ENCODE measurements around the gene HIVEP2. TPM values are rescaled to one million over a fixed set of nuclear protein-coding genes. Genes with fewer than 3 reads are reported as not detected.

Gene HIVEP2
- total and polyA plus RNA-seq, 4 experiments from 2014 or later, result 5.0 to 92.7 (median 56.7) TPM

- Mint-ChIP-seq H3K27me3 (no peaks in the 10 kb centered on the region), H3K27ac (no peak overlapping the region), H3K4me1 (peaks cover 9 to 13% (median 10%) of the 10 kb centered on the region in 4 donors), H3K4me3 (no peak overlapping the region), H3K9me3 (no peaks in the 10 kb centered on the region), H3K36me3 (peaks cover 0 to 2% of the 10 kb centered on the region in 2 donors)
- no peak overlapping the region for H3K4me3 ChIP-seq (ENCODE audit: low read length in 2 of 2)
- ChIA-PET POLR2A (ENCODE audit: partially characterized antibody) (no interaction called here), CTCF (ENCODE audit: partially characterized antibody) (interaction anchor here (1.0 to 2.8 kb wide), 2 partner anchors 71 to 262 kb away, joined by 4 to 12 read pairs; no protein-coding TSS in a partner anchor)
- no peak overlapping the region for H3K27ac ChIP-seq (ENCODE audit: low read depth, low read length)
- H3K36me3 ChIP-seq (ENCODE audit: insufficient read depth, low read length), result no peaks in the 10 kb centered on the region
- intact Hi-C loops (cut with micrococcal nuclease), result loop anchor here (5.0 kb wide), 1 partner anchor 1057 kb away; no protein-coding TSS in a partner anchor
- no peak for DNase-seq
- H3K4me1 ChIP-seq (ENCODE audit: insufficient read depth, low read length), result no peaks in the 10 kb centered on the region
- H3K9me3 ChIP-seq (ENCODE audit: control insufficient read depth in 1 of 2, low read length in 2 of 2), result no peaks in the 10 kb centered on the region
- no peaks in the 10 kb centered on the region for H3K27me3 ChIP-seq (ENCODE audit: insufficient read depth, low read length)
Measured at GRCh38 chr6:142954844-142955243, 9.9 kb upstream of the HIVEP2 start.

- H3K27ac ChIP-seq (ENCODE audit: low read depth, low read length), result no peak overlapping the region
- peaks cover 0 to 2% of the 10 kb centered on the region in 2 donors for H3K36me3 Mint-ChIP-seq
- no peak overlapping the region for H3K4me3 ChIP-seq (ENCODE audit: low read length in 2 of 2)
- H3K27me3 Mint-ChIP-seq, result no peaks in the 10 kb centered on the region
- no peaks in the 10 kb centered on the region for H3K9me3 Mint-ChIP-seq
- H3K4me3 Mint-ChIP-seq, result no peak overlapping the region
- H3K27ac Mint-ChIP-seq, result peak overlapping the region in 6 of 7 donors; percentile 17 to 86 (median 38)
- intact Hi-C loops (cut with micrococcal nuclease), result loop anchor here (1.0 to 5.0 kb wide), 4 partner anchors 207 to 1059 kb away; no protein-coding TSS in a partner anchor
- H3K27me3 ChIP-seq (ENCODE audit: insufficient read depth, low read length), result no peaks in the 10 kb centered on the region
- H3K4me1 Mint-ChIP-seq, result peaks cover 9 to 13% (median 10%) of the 10 kb centered on the region in 4 donors
- H3K4me1 ChIP-seq (ENCODE audit: insufficient read depth, low read length), result no peaks in the 10 kb centered on the region
- DNase-seq, result peak in 3 of 5 donors; percentile 31 to 39 (median 32)
- ChIA-PET CTCF (ENCODE audit: partially characterized antibody) (interaction anchor here (1.2 to 3.0 kb wide), 5 partner anchors 65 to 261 kb away, joined by 3 to 26 read pairs (median 10); no protein-coding TSS in a partner anchor), POLR2A (ENCODE audit: partially characterized antibody) (interaction anchor here (1.7 kb wide), 1 partner anchor 27 kb away, joined by 6 read pairs; no protein-coding TSS in a partner anchor)
- H3K9me3 ChIP-seq (ENCODE audit: control insufficient read depth in 1 of 2, low read length in 2 of 2), result no peaks in the 10 kb centered on the region
- H3K36me3 ChIP-seq (ENCODE audit: insufficient read depth, low read length), result no peaks in the 10 kb centered on the region
Measured at GRCh38 chr6:142953373-142954273, 8.6 kb upstream of the HIVEP2 start.

GRCh38 chr6:142952614-142953013, 7.6 kb upstream of the HIVEP2 start:
- intact Hi-C loops (cut with micrococcal nuclease), result loop anchor here (1.0 to 5.0 kb wide), 4 partner anchors 206 to 1060 kb away; no protein-coding TSS in a partner anchor
- peak overlapping the region; percentile 3 to 86 (median 57) for H3K27ac Mint-ChIP-seq
- CTCF ChIA-PET (ENCODE audit: partially characterized antibody), result interaction anchor here (0.8 to 3.0 kb wide), 11 partner anchors 10 to 478 kb away, joined by 3 to 26 read pairs (median 4); no protein-coding TSS in a partner anchor

GRCh38 chr6:142950291-142950690, 5.3 kb upstream of the HIVEP2 start:
- Mint-ChIP-seq H3K4me3 (no peak overlapping the region), H3K27me3 (no peaks in the 10 kb centered on the region), H3K4me1 (peaks cover 13 to 29% (median 18%) of the 10 kb centered on the region in 4 donors), H3K9me3 (peaks cover 0 to 2% (median 0%) of the 10 kb centered on the region in 8 donors), H3K36me3 (peaks cover 0 to 13% of the 10 kb centered on the region in 2 donors), H3K27ac (peak overlapping the region in 5 of 7 donors; percentile 3 to 100 (median 70))
- peaks cover 6% of the 10 kb centered on the region for H3K4me1 ChIP-seq (ENCODE audit: insufficient read depth, low read length)
- H3K36me3 ChIP-seq (ENCODE audit: insufficient read depth, low read length), result no peaks in the 10 kb centered on the region
- intact Hi-C loops (cut with micrococcal nuclease), result loop anchor here (5.0 kb wide), 1 partner anchor 1062 kb away; no protein-coding TSS in a partner anchor
- ChIA-PET CTCF (ENCODE audit: partially characterized antibody) (interaction anchor here (3.0 kb wide), 1 partner anchor 257 kb away, joined by 24 read pairs; no protein-coding TSS in a partner anchor), POLR2A (ENCODE audit: partially characterized antibody) (interaction anchor here (0.7 to 0.8 kb wide), 2 partner anchors 48 to 86 kb away, joined by 3 read pairs; no protein-coding TSS in a partner anchor)
- DNase-seq, result no peak
- H3K9me3 ChIP-seq (ENCODE audit: control insufficient read depth in 1 of 2, low read length in 2 of 2), result no peaks in the 10 kb centered on the region
- H3K4me3 ChIP-seq (ENCODE audit: low read length in 2 of 2), result no peak overlapping the region
- no peak overlapping the region for H3K27ac ChIP-seq (ENCODE audit: low read depth, low read length)
- no peaks in the 10 kb centered on the region for H3K27me3 ChIP-seq (ENCODE audit: insufficient read depth, low read length)

More at GRCh38 chr6:142952614-142953013, 7.6 kb upstream of the HIVEP2 start:
- no peak for DNase-seq
- Histone ChIP-seq H3K9me3 (ENCODE audit: control insufficient read depth in 1 of 2, low read length in 2 of 2) (no peaks in the 10 kb centered on the region), H3K27ac (ENCODE audit: low read depth, low read length) (no peak overlapping the region), H3K4me1 (ENCODE audit: insufficient read depth, low read length) (peaks cover 6% of the 10 kb centered on the region), H3K4me3 (ENCODE audit: low read length in 2 of 2) (no peak overlapping the region), H3K36me3 (ENCODE audit: insufficient read depth, low read length) (no peaks in the 10 kb centered on the region), H3K27me3 (ENCODE audit: insufficient read depth, low read length) (no peaks in the 10 kb centered on the region)
- H3K4me3 Mint-ChIP-seq, result no peak overlapping the region
- H3K27me3 Mint-ChIP-seq, result no peaks in the 10 kb centered on the region
- POLR2A ChIA-PET (ENCODE audit: partially characterized antibody), result interaction anchor here (0.6 to 1.7 kb wide), 4 partner anchors 26 to 498 kb away, joined by 3 to 6 read pairs (median 4); partner anchors contain the start of genes ADAT2 and PEX3
- no peaks in the 10 kb centered on the region for H3K9me3 Mint-ChIP-seq
- H3K4me1 Mint-ChIP-seq, result peaks cover 13 to 20% (median 16%) of the 10 kb centered on the region in 4 donors
- peaks cover 0 to 4% of the 10 kb centered on the region in 2 donors for H3K36me3 Mint-ChIP-seq

- POLR2A ChIA-PET (ENCODE audit: partially characterized antibody), result interaction anchor here (0.6 to 14.7 kb wide), 16 partner anchors 9 to 181 kb away, joined by 3 to 452 read pairs (median 20); no protein-coding TSS in a partner anchor
- peak overlapping the region; percentile 61 to 92 for H3K4me3 ChIP-seq (ENCODE audit: low read length in 2 of 2)
- peaks cover 0 to 7% of the 10 kb centered on the region in 2 donors for H3K27me3 Mint-ChIP-seq
Measured at GRCh38 chr6:142947714-142948480, 2.9 kb upstream of the HIVEP2 start.

More at GRCh38 chr6:142947714-142948480, 2.9 kb upstream of the HIVEP2 start:
- Mint-ChIP-seq H3K27ac (peak overlapping the region; percentile 94 to 100 (median 99)), H3K36me3 (peaks cover 0 to 22% of the 10 kb centered on the region in 2 donors), H3K4me1 (peaks cover 16 to 42% (median 24%) of the 10 kb centered on the region in 4 donors), H3K9me3 (peaks cover 0 to 7% (median 0%) of the 10 kb centered on the region in 8 donors), H3K4me3 (peak overlapping the region; percentile 83 to 95 (median 88))
- no peaks in the 10 kb centered on the region for H3K36me3 ChIP-seq (ENCODE audit: insufficient read depth, low read length)
- no peak for DNase-seq
- H3K27ac ChIP-seq (ENCODE audit: low read depth, low read length), result peak overlapping the region; percentile 99
- CTCF ChIA-PET (ENCODE audit: partially characterized antibody), result interaction anchor here (1.1 kb wide), 1 partner anchor 105 kb away, joined by 6 read pairs; no protein-coding TSS in a partner anchor
- intact Hi-C loops (cut with micrococcal nuclease), result loop anchor here (2.0 to 10.0 kb wide), 2 partner anchors 113 to 587 kb away; partner anchors contain the start of gene AIG1
- peaks cover 18% of the 10 kb centered on the region for H3K4me1 ChIP-seq (ENCODE audit: insufficient read depth, low read length)
- no peaks in the 10 kb centered on the region for H3K9me3 ChIP-seq (ENCODE audit: control insufficient read depth in 1 of 2, low read length in 2 of 2)
- no peaks in the 10 kb centered on the region for H3K27me3 ChIP-seq (ENCODE audit: insufficient read depth, low read length)
